PC-3 (cell line): ENCODE measurements around the gene LRP5.

Experiments
- EZH2 ChIP-seq: fragments of 300-600 bp; sonication (generic); IDR thresholded peaks from one replicate; pipeline ENCODE4 v1.6.1; 2017; ENCODE audit warnings: antibody characterized with exemption, mild to moderate bottlenecking, low read length; ENCODE audit not compliant: unreplicated experiment
- TF ChIP-seq, protein P1 (sequence below): fragments of 300-600 bp; sonication (generic); conservative IDR thresholded peaks from 2 replicates; pipeline ENCODE4 v1.5.1; 2017; ENCODE audit warnings: antibody characterized with exemption, low read depth, mild to moderate bottlenecking, low read length

DNA sequence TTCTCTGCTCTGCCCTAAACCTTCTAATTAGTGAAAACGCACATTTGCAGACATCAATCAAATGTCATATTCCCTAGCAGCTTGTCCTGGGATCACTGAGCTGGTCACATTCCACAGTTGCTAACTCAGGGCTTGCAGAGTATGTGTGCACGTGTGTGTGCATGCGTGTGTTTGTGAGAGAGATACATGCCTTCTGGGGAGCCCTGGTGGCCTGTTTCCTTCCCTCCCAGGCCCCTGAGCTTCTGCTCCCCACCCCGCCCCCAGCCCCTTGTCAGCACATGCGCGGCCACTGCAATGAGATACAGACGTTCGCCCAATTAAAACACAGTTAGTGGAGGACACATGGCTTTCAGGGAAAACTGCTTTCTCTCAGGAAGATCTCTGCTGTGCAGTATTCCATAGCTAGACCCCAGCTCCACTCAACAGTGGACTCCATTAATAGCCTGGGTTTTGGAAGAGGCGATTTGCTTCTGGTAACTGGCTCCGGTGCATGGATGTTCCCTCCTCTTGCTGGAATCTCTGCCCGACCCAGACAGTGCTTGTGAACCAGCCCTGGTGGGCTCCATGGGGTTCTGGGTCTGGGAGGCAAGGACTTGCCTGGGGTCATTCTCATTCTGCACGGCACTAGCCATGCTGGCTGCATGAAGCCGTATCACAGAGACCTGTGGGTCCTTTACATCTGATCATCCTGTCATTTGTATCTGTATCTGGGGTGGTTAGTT, 17.7 kb downstream of the LRP5 start:
- TF ChIP-seq, protein P1, sequence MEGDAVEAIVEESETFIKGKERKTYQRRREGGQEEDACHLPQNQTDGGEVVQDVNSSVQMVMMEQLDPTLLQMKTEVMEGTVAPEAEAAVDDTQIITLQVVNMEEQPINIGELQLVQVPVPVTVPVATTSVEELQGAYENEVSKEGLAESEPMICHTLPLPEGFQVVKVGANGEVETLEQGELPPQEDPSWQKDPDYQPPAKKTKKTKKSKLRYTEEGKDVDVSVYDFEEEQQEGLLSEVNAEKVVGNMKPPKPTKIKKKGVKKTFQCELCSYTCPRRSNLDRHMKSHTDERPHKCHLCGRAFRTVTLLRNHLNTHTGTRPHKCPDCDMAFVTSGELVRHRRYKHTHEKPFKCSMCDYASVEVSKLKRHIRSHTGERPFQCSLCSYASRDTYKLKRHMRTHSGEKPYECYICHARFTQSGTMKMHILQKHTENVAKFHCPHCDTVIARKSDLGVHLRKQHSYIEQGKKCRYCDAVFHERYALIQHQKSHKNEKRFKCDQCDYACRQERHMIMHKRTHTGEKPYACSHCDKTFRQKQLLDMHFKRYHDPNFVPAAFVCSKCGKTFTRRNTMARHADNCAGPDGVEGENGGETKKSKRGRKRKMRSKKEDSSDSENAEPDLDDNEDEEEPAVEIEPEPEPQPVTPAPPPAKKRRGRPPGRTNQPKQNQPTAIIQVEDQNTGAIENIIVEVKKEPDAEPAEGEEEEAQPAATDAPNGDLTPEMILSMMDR: no peak
- no peak for TF ChIP-seq EZH2
